ENCODE measurements around the gene NCR3LG1. TPM values are rescaled to one million over a fixed set of nuclear protein-coding genes. Genes with fewer than 3 reads are reported as not detected.

NCR3LG1 gene
- total and polyA plus RNA-seq, 9 of the 15 experiments (the other 6 are each of a cell fraction or from before 2014, with no cell fraction given), result 4.1 to 39.8 (median 25.1) TPM

DNA sequence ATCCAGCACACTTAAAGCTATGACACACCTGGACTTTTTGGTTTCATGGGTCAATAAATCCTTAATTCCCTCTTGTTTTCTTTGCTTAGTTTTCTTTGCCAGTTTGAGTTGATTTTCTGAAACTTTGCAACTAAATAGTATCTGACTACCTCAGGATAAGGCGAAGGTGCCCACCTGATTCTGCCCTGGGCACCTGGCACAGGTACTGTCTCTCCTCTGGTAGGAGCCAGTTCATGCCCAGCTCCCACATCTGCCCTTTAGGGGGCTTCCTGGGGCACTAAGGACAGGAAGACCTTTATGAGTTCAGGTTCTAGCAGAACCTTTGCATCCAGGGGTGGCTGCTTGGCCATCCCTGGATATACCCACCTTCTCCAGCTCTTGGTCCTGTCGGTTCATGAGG is 56.4 kb downstream of the NCR3LG1 start:
- WGBS (ENCODE audit: insufficient coverage, low coverage, missing lambda C conversion rate), result 8% methylated on average over 2 of the region's 2 CpGs
- Histone ChIP-seq H3K9ac (ENCODE audit: insufficient read depth in 1 of 2, low read depth in 2 of 2, low read length in 2 of 2) (no peak overlapping the region), H3K9me3 (replicated peaks; ENCODE audit: control insufficient read depth, insufficient read depth, low read depth, low read length) (no peaks in the 10 kb centered on the region), H3K79me2 (ENCODE audit: control insufficient read depth, insufficient read depth, low read length) (no peaks in the 10 kb centered on the region), H3K4me1 (replicated peaks in 1 of 2; ENCODE audit: control insufficient read depth in 2 of 2, insufficient read depth in 2 of 2, low read length in 2 of 2) (peaks cover 6 to 7% of the 10 kb centered on the region in 2 experiments; a peak in 2 of 5 replicates), H3K27me3 (ENCODE audit: control insufficient read depth in 2 of 2, insufficient read depth in 2 of 2, low read length in 2 of 2) (peaks cover 0 to 25% of the 10 kb centered on the region in 2 experiments; a peak in 3 of 5 replicates), H4K20me1 (replicated peaks; ENCODE audit: control insufficient read depth, insufficient read depth, low read length) (no peaks in the 10 kb centered on the region), H3K4me3 (no peak overlapping the region), H3K36me3 (ENCODE audit: control insufficient read depth, insufficient read depth, low read length) (no peaks in the 10 kb centered on the region), H2AFZ (ENCODE audit: low read depth, low read length) (no peak overlapping the region), H3K27ac (ENCODE audit: extremely low read depth, low read depth, low read length) (no peak overlapping the region), H3K4me2 (ENCODE audit: insufficient read depth, low read length) (no peak overlapping the region), H3K9me1 (ENCODE audit: control insufficient read depth, insufficient read depth, low read length) (no peaks in the 10 kb centered on the region)
- TF ChIP-seq ARID2 (IDR thresholded peaks at IDR 0.05) (no peak), RHOXF2B (CRISPR knock-in tag; conservative IDR thresholded peaks at IDR 0.05) (no peak)
- in situ Hi-C loops (cut with MboI) (no loop called here), intact Hi-C loops (cut with micrococcal nuclease) (no loop called here)
- FAIRE-seq (no peak), DNase-seq (ENCODE audit: extremely low read depth in 1 of 4, low spot score in 3 of 4) (no peak), ATAC-seq (no peak)
- CTCF ChIA-PET (ENCODE audit: low intra/inter-chr PET ratio), result no interaction called here
- no TSS peak for BruUV-seq (replicated peaks)
- POLR2A ChIA-PET, result interaction anchor here (0.5 to 0.6 kb wide), 2 partner anchors 37 to 242 kb away, joined by 3 read pairs; no protein-coding TSS in a partner anchor

DNA sequence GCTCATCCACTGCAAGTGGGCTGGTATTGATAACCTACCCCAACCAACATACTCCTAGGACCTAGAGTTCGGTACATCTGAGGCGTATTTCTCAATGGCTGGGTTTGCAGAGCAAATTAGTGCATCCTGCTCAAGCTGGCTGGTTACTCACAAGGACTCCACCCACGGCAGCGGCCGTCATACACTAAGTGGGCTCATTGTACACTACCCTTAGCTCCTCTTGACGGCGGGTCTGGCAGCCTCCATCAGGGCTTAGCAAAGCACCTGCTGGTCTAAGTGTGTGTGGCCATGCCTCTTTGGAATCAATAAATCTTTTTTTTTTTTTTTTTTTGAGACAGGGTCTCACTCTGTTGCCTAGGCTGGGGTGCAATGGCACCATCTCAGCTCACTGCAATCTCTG is 57.0 kb downstream of the NCR3LG1 start:
- in situ Hi-C loops (cut with MboI), result no loop called here
- BruUV-seq (replicated peaks), result no TSS peak
- CTCF ChIA-PET (ENCODE audit: low intra/inter-chr PET ratio), result no interaction called here
- TF ChIP-seq ZNF696 (CRISPR knock-in tag; conservative IDR thresholded peaks at IDR 0.05) (no peak), BRCA1 (IDR thresholded peaks at IDR 0.05) (no peak), BRCA1 (CRISPR knock-in tag; IDR thresholded peaks at IDR 0.05) (no peak), RBM15 (IDR thresholded peaks at IDR 0.05; ENCODE audit: insufficient read depth, low read length) (no peak), TAF9B (IDR thresholded peaks at IDR 0.05; ENCODE audit: partially characterized antibody) (no peak), POLR2H (tag; IDR thresholded peaks at IDR 0.05; ENCODE audit: low read depth) (no peak), ATF7 (IDR thresholded peaks at IDR 0.05) (no peak)
- TF ChIP-seq, protein P1, sequence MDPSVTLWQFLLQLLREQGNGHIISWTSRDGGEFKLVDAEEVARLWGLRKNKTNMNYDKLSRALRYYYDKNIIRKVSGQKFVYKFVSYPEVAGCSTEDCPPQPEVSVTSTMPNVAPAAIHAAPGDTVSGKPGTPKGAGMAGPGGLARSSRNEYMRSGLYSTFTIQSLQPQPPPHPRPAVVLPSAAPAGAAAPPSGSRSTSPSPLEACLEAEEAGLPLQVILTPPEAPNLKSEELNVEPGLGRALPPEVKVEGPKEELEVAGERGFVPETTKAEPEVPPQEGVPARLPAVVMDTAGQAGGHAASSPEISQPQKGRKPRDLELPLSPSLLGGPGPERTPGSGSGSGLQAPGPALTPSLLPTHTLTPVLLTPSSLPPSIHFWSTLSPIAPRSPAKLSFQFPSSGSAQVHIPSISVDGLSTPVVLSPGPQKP (CRISPR knock-in tag; IDR thresholded peaks at IDR 0.05), result no peak
- TF ChIP-seq, protein P2, sequence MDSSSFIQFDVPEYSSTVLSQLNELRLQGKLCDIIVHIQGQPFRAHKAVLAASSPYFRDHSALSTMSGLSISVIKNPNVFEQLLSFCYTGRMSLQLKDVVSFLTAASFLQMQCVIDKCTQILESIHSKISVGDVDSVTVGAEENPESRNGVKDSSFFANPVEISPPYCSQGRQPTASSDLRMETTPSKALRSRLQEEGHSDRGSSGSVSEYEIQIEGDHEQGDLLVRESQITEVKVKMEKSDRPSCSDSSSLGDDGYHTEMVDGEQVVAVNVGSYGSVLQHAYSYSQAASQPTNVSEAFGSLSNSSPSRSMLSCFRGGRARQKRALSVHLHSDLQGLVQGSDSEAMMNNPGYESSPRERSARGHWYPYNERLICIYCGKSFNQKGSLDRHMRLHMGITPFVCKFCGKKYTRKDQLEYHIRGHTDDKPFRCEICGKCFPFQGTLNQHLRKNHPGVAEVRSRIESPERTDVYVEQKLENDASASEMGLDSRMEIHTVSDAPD (CRISPR knock-in tag; IDR thresholded peaks at IDR 0.05), result no peak
- TF ChIP-seq, protein P3, sequence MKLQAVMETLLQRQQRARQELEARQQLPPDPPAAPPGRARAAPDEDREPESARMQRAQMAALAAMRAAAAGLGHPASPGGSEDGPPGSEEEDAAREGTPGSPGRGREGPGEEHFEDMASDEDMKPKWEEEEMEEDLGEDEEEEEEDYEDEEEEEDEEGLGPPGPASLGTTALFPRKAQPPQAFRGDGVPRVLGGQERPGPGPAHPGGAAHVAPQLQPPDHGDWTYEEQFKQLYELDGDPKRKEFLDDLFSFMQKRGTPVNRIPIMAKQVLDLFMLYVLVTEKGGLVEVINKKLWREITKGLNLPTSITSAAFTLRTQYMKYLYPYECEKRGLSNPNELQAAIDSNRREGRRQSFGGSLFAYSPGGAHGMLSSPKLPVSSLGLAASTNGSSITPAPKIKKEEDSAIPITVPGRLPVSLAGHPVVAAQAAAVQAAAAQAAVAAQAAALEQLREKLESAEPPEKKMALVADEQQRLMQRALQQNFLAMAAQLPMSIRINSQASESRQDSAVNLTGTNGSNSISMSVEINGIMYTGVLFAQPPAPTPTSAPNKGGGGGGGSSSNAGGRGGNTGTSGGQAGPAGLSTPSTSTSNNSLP (IDR thresholded peaks at IDR 0.05; ENCODE audit: borderline replicate concordance, low read depth, low read length), result no peak

More for the DNA sequence above, 57.0 kb downstream of the NCR3LG1 start:
- Histone ChIP-seq H3K9ac (ENCODE audit: insufficient read depth in 1 of 2, low read depth in 2 of 2, low read length in 2 of 2) (no peak overlapping the region), H3K9me1 (ENCODE audit: control insufficient read depth, insufficient read depth, low read length) (no peaks in the 10 kb centered on the region), H3K27me3 (ENCODE audit: control insufficient read depth in 2 of 2, insufficient read depth in 2 of 2, low read length in 2 of 2) (peaks cover 0 to 30% of the 10 kb centered on the region in 2 experiments; a peak in 2 of 5 replicates), H4K20me1 (replicated peaks; ENCODE audit: control insufficient read depth, insufficient read depth, low read length) (no peaks in the 10 kb centered on the region), H3K4me1 (replicated peaks in 1 of 2; ENCODE audit: control insufficient read depth in 2 of 2, insufficient read depth in 2 of 2, low read length in 2 of 2) (peaks cover 6 to 7% of the 10 kb centered on the region in 2 experiments; a peak in 2 of 5 replicates), H3K36me3 (ENCODE audit: control insufficient read depth, insufficient read depth, low read length) (no peaks in the 10 kb centered on the region), H3K9me3 (replicated peaks; ENCODE audit: control insufficient read depth, insufficient read depth, low read depth, low read length) (no peaks in the 10 kb centered on the region), H3K79me2 (ENCODE audit: control insufficient read depth, insufficient read depth, low read length) (no peaks in the 10 kb centered on the region), H3K4me3 (no peak overlapping the region), H3K4me2 (ENCODE audit: insufficient read depth, low read length) (no peak overlapping the region), H3K27ac (ENCODE audit: extremely low read depth, low read depth, low read length) (no peak overlapping the region), H2AFZ (ENCODE audit: low read depth, low read length) (no peak overlapping the region)
- FAIRE-seq (no peak), DNase-seq (ENCODE audit: extremely low read depth in 1 of 4, low spot score in 3 of 4) (no peak), ATAC-seq (no peak)
- WGBS (ENCODE audit: insufficient coverage, low coverage, missing lambda C conversion rate), result 8% methylated on average over 7 of the region's 7 CpGs
- intact Hi-C loops (cut with micrococcal nuclease), result no loop called here
- POLR2A ChIA-PET, result interaction anchor here (0.5 kb wide), 1 partner anchor 37 kb away, joined by 3 read pairs; no protein-coding TSS in a partner anchor

Measured in K562 (cell line).